NB4 (cell line): Measurements from ENCODE around the gene CLSTN1.

Experiments used
- DNase-seq: peaks from one replicate; pipeline ENCODE4 v3.0.0; 2010; ENCODE audit warnings: low read depth
- H3K4me3 ChIP-seq: one replicate; pipeline ENCODE4 v1.5.1; 2011; ENCODE audit warnings: mild to moderate bottlenecking, low read depth, low read length, moderate library complexity
- MYC ChIP-seq: IDR thresholded peaks from 2 replicates; pipeline ENCODE4 v1.6.1; 2011; ENCODE audit warnings: low read depth, low read length
- POLR2A ChIP-seq: IDR thresholded peaks from 2 replicates; pipeline ENCODE4 v1.6.1; 2011; ENCODE audit warnings: mild to moderate bottlenecking; ENCODE audit not compliant: insufficient read length; ENCODE audit errors: extremely low read depth
- TF ChIP-seq, protein P1 (sequence below): IDR thresholded peaks from one replicate; pipeline ENCODE4 v1.5.1; 2012; ENCODE audit warnings: low read depth, low read length
- TF ChIP-seq, protein P2 (sequence below): IDR thresholded peaks from 2 replicates; pipeline ENCODE4 v1.6.1; 2011; ENCODE audit warnings: low read depth, low read length

The CLSTN1 gene

DNA sequence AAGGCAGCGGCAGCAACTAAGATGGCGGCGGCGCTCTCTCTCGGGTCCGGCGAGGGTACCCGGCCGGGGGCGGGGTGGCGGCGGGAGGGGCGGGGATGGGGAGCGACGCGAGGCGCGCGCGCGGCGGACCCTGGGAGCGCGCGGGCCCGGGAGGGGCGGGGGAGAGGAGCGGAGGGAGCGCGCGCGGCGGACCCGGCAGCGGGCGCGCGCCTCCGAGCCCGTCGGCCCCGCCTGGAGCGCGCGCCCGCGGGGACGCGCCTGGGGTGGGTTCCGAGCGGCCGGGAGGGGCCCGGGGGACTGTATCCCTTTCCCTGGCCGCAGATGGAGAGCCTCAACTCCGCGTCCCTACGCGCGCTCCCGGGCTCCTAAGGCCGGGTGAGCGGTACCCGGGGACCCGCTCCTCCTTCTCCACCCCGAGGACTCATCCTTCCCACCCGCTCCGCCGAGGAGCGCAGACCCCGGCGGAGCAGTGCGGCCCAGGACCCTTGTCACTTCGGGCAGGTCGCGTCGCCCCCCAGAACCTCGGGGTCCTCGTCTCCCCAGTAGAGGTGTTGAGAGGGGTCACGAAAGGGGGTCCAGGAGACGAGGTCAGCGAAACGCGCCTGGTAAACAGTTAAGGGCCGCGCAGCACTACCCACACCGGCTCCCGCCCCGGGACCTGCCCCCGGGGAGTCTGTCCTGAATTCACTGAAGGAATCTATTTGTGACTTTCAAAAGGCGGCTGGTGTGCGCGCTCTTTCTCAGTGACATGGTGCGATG lies at the start of gene CLSTN1:
Gene CLSTN1, minus strand, starts transcription at position 23 of the 759 bp plus-strand sequence. CDS start 232 bp downstream, outside the sequence.
- DNase-seq, result peak; percentile 87
- H3K4me3 ChIP-seq, result peak within 1 kb of the TSS; percentile 78
- no peak for TF ChIP-seq POLR2A
- TF ChIP-seq, protein P1, sequence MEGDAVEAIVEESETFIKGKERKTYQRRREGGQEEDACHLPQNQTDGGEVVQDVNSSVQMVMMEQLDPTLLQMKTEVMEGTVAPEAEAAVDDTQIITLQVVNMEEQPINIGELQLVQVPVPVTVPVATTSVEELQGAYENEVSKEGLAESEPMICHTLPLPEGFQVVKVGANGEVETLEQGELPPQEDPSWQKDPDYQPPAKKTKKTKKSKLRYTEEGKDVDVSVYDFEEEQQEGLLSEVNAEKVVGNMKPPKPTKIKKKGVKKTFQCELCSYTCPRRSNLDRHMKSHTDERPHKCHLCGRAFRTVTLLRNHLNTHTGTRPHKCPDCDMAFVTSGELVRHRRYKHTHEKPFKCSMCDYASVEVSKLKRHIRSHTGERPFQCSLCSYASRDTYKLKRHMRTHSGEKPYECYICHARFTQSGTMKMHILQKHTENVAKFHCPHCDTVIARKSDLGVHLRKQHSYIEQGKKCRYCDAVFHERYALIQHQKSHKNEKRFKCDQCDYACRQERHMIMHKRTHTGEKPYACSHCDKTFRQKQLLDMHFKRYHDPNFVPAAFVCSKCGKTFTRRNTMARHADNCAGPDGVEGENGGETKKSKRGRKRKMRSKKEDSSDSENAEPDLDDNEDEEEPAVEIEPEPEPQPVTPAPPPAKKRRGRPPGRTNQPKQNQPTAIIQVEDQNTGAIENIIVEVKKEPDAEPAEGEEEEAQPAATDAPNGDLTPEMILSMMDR, result no peak
- TF ChIP-seq, protein P2, sequence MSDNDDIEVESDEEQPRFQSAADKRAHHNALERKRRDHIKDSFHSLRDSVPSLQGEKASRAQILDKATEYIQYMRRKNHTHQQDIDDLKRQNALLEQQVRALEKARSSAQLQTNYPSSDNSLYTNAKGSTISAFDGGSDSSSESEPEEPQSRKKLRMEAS, result no peak
- no peak for TF ChIP-seq MYC

DNA sequence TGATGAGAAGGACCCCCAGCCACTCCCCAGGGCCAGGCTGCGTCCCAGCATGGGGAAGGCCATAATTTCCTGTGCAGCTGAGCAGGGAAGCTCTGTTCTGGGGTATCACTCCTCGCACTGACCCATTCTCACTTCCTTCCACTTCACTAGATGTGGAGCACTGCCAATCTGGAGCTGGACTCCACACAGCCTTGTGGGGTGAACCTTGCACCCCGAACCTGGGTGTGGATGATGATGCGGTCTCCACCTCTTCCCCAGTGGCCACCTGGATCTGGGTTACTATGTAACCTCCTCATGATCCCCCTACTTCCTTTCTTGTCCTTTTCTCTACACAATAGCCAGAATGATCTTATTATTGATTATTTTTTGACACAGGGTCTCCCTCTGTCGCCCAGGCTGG lies 49.6 kb upstream of the CLSTN1 start:
- no peak overlapping the region for H3K4me3 ChIP-seq
- TF ChIP-seq, protein P1, result no peak
- DNase-seq, result no peak

DNA sequence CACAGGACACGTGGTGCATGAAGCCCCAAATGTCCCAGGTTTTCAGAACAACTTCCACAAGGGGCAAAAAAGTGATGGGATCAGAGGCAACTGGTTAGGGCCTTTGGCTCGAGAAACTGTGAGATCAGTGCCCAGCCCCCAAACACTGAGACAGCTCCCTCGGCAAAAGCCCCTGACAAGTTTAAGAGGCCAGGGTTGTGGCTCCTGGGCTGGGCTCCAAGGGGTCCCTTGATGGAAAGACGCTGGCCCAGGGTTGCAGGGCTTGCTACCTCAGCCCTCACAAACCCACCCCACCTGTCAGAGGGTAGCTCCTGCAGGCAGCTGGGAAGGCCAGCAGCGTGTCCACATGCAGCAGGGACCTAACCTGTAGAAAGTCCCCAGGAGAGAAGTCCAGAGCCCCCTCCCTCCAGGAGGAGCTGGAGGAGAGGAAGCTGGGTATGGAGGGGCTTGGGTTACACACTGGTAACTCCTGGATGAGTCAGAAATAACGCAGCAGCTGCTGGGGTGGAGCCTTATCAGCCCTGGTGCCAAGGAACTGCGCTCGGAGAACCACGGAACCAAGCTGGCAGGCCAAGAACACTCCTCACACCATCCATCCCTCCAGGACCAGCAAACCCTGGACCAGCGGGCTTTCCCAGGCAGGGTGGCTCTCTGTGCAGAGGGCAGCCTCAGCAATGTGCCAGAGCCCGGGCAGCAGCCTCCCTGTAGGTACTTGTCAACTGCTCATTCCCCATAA lies 48.8 kb upstream of the CLSTN1 start:
- DNase-seq, result no peak

DNA sequence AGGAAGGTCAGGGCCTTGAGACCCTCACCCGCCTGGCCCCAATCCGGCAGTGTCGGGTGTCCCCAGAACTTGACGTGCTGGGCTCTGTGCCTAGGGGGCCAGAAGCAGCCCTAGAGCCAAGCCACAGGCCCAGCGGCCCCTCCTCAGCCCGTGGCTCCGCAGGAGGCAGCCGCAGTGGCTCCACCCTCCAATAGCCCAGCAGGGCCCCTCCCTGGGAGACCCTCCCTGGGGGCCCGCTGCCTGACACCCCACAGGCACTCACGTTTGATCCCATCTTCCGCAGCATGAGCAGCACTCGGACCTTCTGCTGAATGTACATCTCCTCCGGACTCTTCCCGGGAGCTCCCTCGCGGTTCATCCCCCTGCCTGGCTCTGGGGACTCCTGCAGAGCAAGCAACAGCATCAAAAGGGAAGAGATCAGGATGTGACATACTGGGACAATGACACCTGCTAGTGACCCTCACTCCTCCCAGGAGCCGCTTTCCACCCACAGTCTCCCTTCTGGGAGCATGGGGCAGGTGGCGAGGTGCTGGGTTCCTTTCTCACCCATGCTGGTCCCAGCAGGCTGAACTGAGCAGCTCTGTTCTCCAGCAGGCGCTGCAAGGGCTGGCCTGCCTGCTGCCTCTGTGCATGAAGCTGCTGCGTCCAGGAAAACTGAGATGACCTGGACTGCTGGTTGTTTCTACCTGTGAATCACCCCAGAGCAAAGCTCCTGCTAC lies 48.1 kb upstream of the CLSTN1 start:
- no peak overlapping the region for H3K4me3 ChIP-seq
- TF ChIP-seq, protein P1, result no peak
- TF ChIP-seq MYC (no peak), POLR2A (no peak)
- TF ChIP-seq, protein P2, result no peak
- no peak for DNase-seq

More for the DNA sequence above, 48.8 kb upstream of the CLSTN1 start:
- TF ChIP-seq POLR2A, result no peak
- TF ChIP-seq, protein P2, result no peak
- TF ChIP-seq, protein P1, result no peak
- TF ChIP-seq MYC, result no peak
- H3K4me3 ChIP-seq, result no peak overlapping the region

DNA sequence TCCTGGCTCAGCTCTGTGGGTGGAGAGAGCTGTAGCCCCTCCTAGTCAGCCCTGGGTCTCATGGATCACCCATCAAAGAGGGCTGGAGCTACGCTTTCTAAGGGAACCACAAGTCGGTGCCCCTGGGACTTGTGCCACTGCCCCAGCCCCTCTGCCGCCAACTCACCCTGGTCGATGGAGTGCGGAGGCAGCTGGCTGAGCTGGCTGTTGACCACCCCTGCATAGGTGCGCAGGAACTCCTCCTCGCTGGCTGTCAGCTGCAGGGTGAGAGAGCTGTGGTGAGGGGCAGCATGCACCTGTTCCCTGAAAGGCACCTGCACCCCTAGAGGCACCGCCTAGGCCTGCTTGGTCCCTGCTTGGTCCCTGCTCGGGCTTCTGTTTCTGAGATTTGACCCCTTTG lies 47.3 kb upstream of the CLSTN1 start:
- DNase-seq, result no peak
- TF ChIP-seq MYC (no peak), POLR2A (no peak)
- TF ChIP-seq, protein P2, result no peak
- TF ChIP-seq, protein P1, result no peak
- no peak overlapping the region for H3K4me3 ChIP-seq
